ENCODE data around the gene GPR160.
A peak's percentile ranks its signal among the peaks of the same experiment; 100 is the strongest.

Gene GPR160

GRCh38 chr3:170027233-170028102, 10.3 kb upstream of the GPR160 start:
- DNase-seq (ENCODE audit: low read depth in 2 of 3, low spot score in 1 of 3) = no peak

GRCh38 chr3:170033489-170033888, 4.3 kb upstream of the GPR160 start:
- no peak for DNase-seq (ENCODE audit: low read depth in 2 of 3, low spot score in 1 of 3)

GRCh38 chr3:170038434-170039110, 777 bp downstream of the GPR160 start:
- no peak for DNase-seq (ENCODE audit: low read depth in 2 of 3, low spot score in 1 of 3)

GRCh38 chr3:170040418-170040817, 2.6 kb downstream of the GPR160 start:
- no peak for DNase-seq (ENCODE audit: low read depth in 2 of 3, low spot score in 1 of 3)

GRCh38 chr3:170043506-170043905, 5.7 kb downstream of the GPR160 start:
- no peak for DNase-seq (ENCODE audit: low read depth in 2 of 3, low spot score in 1 of 3)

- DNase-seq (ENCODE audit: low read depth in 2 of 3, low spot score in 1 of 3) = no peak
Measured at GRCh38 chr3:170044271-170044670, 6.5 kb downstream of the GPR160 start.

- no peak for DNase-seq (ENCODE audit: low read depth in 2 of 3, low spot score in 1 of 3)
Measured at GRCh38 chr3:170044795-170045244, 7.0 kb downstream of the GPR160 start.

GRCh38 chr3:170046269-170047132, 8.7 kb downstream of the GPR160 start:
- no peak for DNase-seq (ENCODE audit: low read depth in 2 of 3, low spot score in 1 of 3)

- DNase-seq (ENCODE audit: low read depth in 2 of 3, low spot score in 1 of 3) = no peak
Measured at GRCh38 chr3:170047133-170047404, 9.3 kb downstream of the GPR160 start.

- no peak for DNase-seq (ENCODE audit: low read depth in 2 of 3, low spot score in 1 of 3)
Measured at GRCh38 chr3:170049146-170050000, 11.6 kb downstream of the GPR160 start.

GRCh38 chr3:170050753-170051152, 13.0 kb downstream of the GPR160 start:
- no peak for DNase-seq (ENCODE audit: low read depth in 2 of 3, low spot score in 1 of 3)

GRCh38 chr3:170052398-170052797, 14.6 kb downstream of the GPR160 start:
- no peak for DNase-seq (ENCODE audit: low read depth in 2 of 3, low spot score in 1 of 3)

GRCh38 chr3:170054204-170054603, 16.4 kb downstream of the GPR160 start:
- no peak for DNase-seq (ENCODE audit: low read depth in 2 of 3, low spot score in 1 of 3)

- DNase-seq (ENCODE audit: low read depth in 2 of 3, low spot score in 1 of 3) = peak in 1 of 3 donors; percentile 30
Measured at GRCh38 chr3:170055209-170055608, 17.4 kb downstream of the GPR160 start.

GRCh38 chr3:170056710-170057454, 19.1 kb downstream of the GPR160 start:
- DNase-seq (ENCODE audit: low read depth in 2 of 3, low spot score in 1 of 3) = no peak

- DNase-seq (ENCODE audit: low read depth in 2 of 3, low spot score in 1 of 3) = no peak
Measured at GRCh38 chr3:170057550-170057949, 19.8 kb downstream of the GPR160 start.

GRCh38 chr3:170058127-170058526, 20.3 kb downstream of the GPR160 start:
- no peak for DNase-seq (ENCODE audit: low read depth in 2 of 3, low spot score in 1 of 3)

- no peak for DNase-seq (ENCODE audit: low read depth in 2 of 3, low spot score in 1 of 3)
Measured at GRCh38 chr3:170059447-170059846, 21.7 kb downstream of the GPR160 start.

- DNase-seq (ENCODE audit: low read depth in 2 of 3, low spot score in 1 of 3) = no peak
Measured at GRCh38 chr3:170062068-170062467, 24.3 kb downstream of the GPR160 start.

- DNase-seq (ENCODE audit: low read depth in 2 of 3, low spot score in 1 of 3) = no peak
Measured at GRCh38 chr3:170062769-170063168, 25.0 kb downstream of the GPR160 start.

Measured in stimulated activated CD4-positive, alpha-beta T cell treated with anti-CD3 and anti-CD28 coated beads, Interleukin-12 subunit alpha, Interleukin-12 subunit beta, amount 100 ng/mL, for 48 hours (primary cell).